ENCODE data around the gene HASPIN. TPM values are rescaled to one million over a fixed set of nuclear protein-coding genes. Genes with fewer than 3 reads are reported as not detected.

Gene HASPIN
- total RNA-seq, 1 donor from 2014 or later: 0.68 TPM

- ATAC-seq: no peak
- no peaks in the 10 kb centered on the region for H3K36me3 ChIP-seq
- DNase-seq: no peak
- no peaks in the 10 kb centered on the region for H3K9me3 ChIP-seq
- intact Hi-C loops (cut with DNase I): no loop called here
- no peak for TF ChIP-seq CTCF (IDR thresholded peaks at IDR 0.05)
- H3K4me3 ChIP-seq: no peak overlapping the region
- H3K27me3 ChIP-seq (ENCODE audit: low read depth): no peaks in the 10 kb centered on the region
- no peaks in the 10 kb centered on the region for H3K4me1 ChIP-seq
- no peak overlapping the region for H3K27ac ChIP-seq
Observed at GRCh38 chr17:3748576-3748975, 24.9 kb downstream of the HASPIN start.

- H3K36me3 ChIP-seq: no peaks in the 10 kb centered on the region
- no peaks in the 10 kb centered on the region for H3K27me3 ChIP-seq (ENCODE audit: low read depth)
- DNase-seq (no peak), ATAC-seq (no peak)
- TF ChIP-seq CTCF (IDR thresholded peaks at IDR 0.05): no peak
- H3K4me1 ChIP-seq: no peaks in the 10 kb centered on the region
- no peak overlapping the region for H3K27ac ChIP-seq
- no peaks in the 10 kb centered on the region for H3K9me3 ChIP-seq
- intact Hi-C loops (cut with DNase I): no loop called here
- no peak overlapping the region for H3K4me3 ChIP-seq
Observed at GRCh38 chr17:3750296-3750695, 26.6 kb downstream of the HASPIN start.

GRCh38 chr17:3750926-3751325 lies 27.2 kb downstream of the HASPIN start:
- Histone ChIP-seq H3K27ac (no peak overlapping the region), H3K4me3 (no peak overlapping the region)
- intact Hi-C loops (cut with DNase I): no loop called here

GRCh38 chr17:3751836-3752235 lies 28.1 kb downstream of the HASPIN start:
- H3K4me1 ChIP-seq: no peaks in the 10 kb centered on the region
- H3K4me3 ChIP-seq: no peak overlapping the region
- no peaks in the 10 kb centered on the region for H3K9me3 ChIP-seq
- H3K36me3 ChIP-seq: no peaks in the 10 kb centered on the region
- intact Hi-C loops (cut with DNase I): no loop called here
- H3K27ac ChIP-seq: no peak overlapping the region
- ATAC-seq (no peak), DNase-seq (no peak)
- H3K27me3 ChIP-seq (ENCODE audit: low read depth): no peaks in the 10 kb centered on the region
- no peak for TF ChIP-seq CTCF (IDR thresholded peaks at IDR 0.05)

More at GRCh38 chr17:3750926-3751325, 27.2 kb downstream of the HASPIN start:
- ATAC-seq (no peak), DNase-seq (no peak)
- no peak for TF ChIP-seq CTCF (IDR thresholded peaks at IDR 0.05)
- Histone ChIP-seq H3K27me3 (ENCODE audit: low read depth) (no peaks in the 10 kb centered on the region), H3K9me3 (no peaks in the 10 kb centered on the region), H3K4me1 (no peaks in the 10 kb centered on the region), H3K36me3 (no peaks in the 10 kb centered on the region)

- Histone ChIP-seq H3K4me3 (no peak overlapping the region), H3K9me3 (no peaks in the 10 kb centered on the region), H3K27ac (no peak overlapping the region), H3K27me3 (ENCODE audit: low read depth) (no peaks in the 10 kb centered on the region), H3K36me3 (no peaks in the 10 kb centered on the region), H3K4me1 (no peaks in the 10 kb centered on the region)
- no peak for TF ChIP-seq CTCF (IDR thresholded peaks at IDR 0.05)
- intact Hi-C loops (cut with DNase I): no loop called here
- DNase-seq (no peak), ATAC-seq (no peak)
Observed at GRCh38 chr17:3753624-3754023, 29.9 kb downstream of the HASPIN start.

- Histone ChIP-seq H3K4me1 (no peaks in the 10 kb centered on the region), H3K27ac (no peak overlapping the region), H3K27me3 (ENCODE audit: low read depth) (no peaks in the 10 kb centered on the region), H3K4me3 (no peak overlapping the region), H3K9me3 (no peaks in the 10 kb centered on the region), H3K36me3 (no peaks in the 10 kb centered on the region)
- no peak for ATAC-seq
- no peak for TF ChIP-seq CTCF (IDR thresholded peaks at IDR 0.05)
- intact Hi-C loops (cut with DNase I): no loop called here
- DNase-seq: no peak
Observed at GRCh38 chr17:3754066-3754457, 30.4 kb downstream of the HASPIN start.
